Cerebellar nuclear complex (tissue), 1 donor: ENCODE data around the gene MT1B.

Experiments
- DNase-seq, 2 experiments: peaks; one replicate each; lab custom pipeline; 2025; lab: John Stamatoyannopoulos, UW

The MT1B gene

GRCh38 chr16:56651586-56651985 lies at the start of gene MT1B:
TSS of gene MT1B (plus strand) at chr16:56651886. CDS start at chr16:56651954, 68 bp downstream.
- no peak for DNase-seq

GRCh38 chr16:56603589-56603988 lies 48.1 kb upstream of the MT1B start:
- no peak for DNase-seq

- no peak for DNase-seq
Observed at GRCh38 chr16:56604966-56605365, 46.7 kb upstream of the MT1B start.

- no peak for DNase-seq
Observed at GRCh38 chr16:56605475-56605874, 46.2 kb upstream of the MT1B start.

- DNase-seq, result no peak
Observed at GRCh38 chr16:56606071-56606475, 45.6 kb upstream of the MT1B start.

- no peak for DNase-seq
Observed at GRCh38 chr16:56606476-56607108, 45.1 kb upstream of the MT1B start.

GRCh38 chr16:56607109-56607618 lies 44.5 kb upstream of the MT1B start:
- DNase-seq, result no peak

- no peak for DNase-seq
Observed at GRCh38 chr16:56607675-56608042, 44.0 kb upstream of the MT1B start.

GRCh38 chr16:56608043-56608875 lies 43.4 kb upstream of the MT1B start, which contains the start of gene MT2A:
TSS of gene MT2A (plus strand) at chr16:56608584. CDS start at chr16:56608656, 72 bp downstream.
- peak; percentile 29 to 78 for DNase-seq

GRCh38 chr16:56608876-56609462 lies 42.7 kb upstream of the MT1B start:
- DNase-seq, result no peak

- DNase-seq, result no peak
Observed at GRCh38 chr16:56609463-56609921, 42.2 kb upstream of the MT1B start.

- DNase-seq, result no peak
Observed at GRCh38 chr16:56610017-56610608, 41.6 kb upstream of the MT1B start.

- DNase-seq, result no peak
Observed at GRCh38 chr16:56610609-56611111, 41.0 kb upstream of the MT1B start.

GRCh38 chr16:56611281-56611833 lies 40.3 kb upstream of the MT1B start:
- no peak for DNase-seq

- no peak for DNase-seq
Observed at GRCh38 chr16:56613706-56614105, 38.0 kb upstream of the MT1B start.

GRCh38 chr16:56614549-56614991 lies 37.1 kb upstream of the MT1B start:
- no peak for DNase-seq

- no peak for DNase-seq
Observed at GRCh38 chr16:56615353-56615752, 36.3 kb upstream of the MT1B start.

- no peak for DNase-seq
Observed at GRCh38 chr16:56616608-56617211, 35.0 kb upstream of the MT1B start.

GRCh38 chr16:56617212-56618085 lies 34.2 kb upstream of the MT1B start:
- DNase-seq, result no peak

GRCh38 chr16:56618138-56618537 lies 33.5 kb upstream of the MT1B start:
- DNase-seq, result no peak
